Astrocyte (in vitro differentiated cells and primary cell): ENCODE measurements around the gene DIDO1. TPM values are rescaled to one million over a fixed set of nuclear protein-coding genes. Genes with fewer than 3 reads are reported as not detected.
A peak's percentile ranks its signal among the peaks of the same experiment; 100 is the strongest.

Experiments used
- DNase-seq: peaks from one replicate; pipeline ENCODE4 v3.0.0-alpha.2; 2010; ENCODE audit warnings: low read depth
- FAIRE-seq: peaks from 2 replicates; lab custom pipeline; 2011; peaks lifted over from hg19 to GRCh38; lab: Jason Lieb, UNC
- H2AFZ ChIP-seq: 2 replicates; pipeline ENCODE4 v1.6.0; 2012; ENCODE audit warnings: low read depth, low read length, inconsistent platforms
- H3K27ac ChIP-seq: 2 replicates; pipeline ENCODE4 v1.5.1; 2011; ENCODE audit warnings: low read depth, low read length, inconsistent platforms
- H3K27me3 ChIP-seq: 2 replicates; pipeline ENCODE4 v1.6.0; 2011; ENCODE audit warnings: low read length, inconsistent platforms; ENCODE audit not compliant: insufficient read depth
- H3K36me3 ChIP-seq: 2 replicates; pipeline ENCODE4 v1.5.1; 2011; ENCODE audit warnings: low read length, inconsistent platforms; ENCODE audit not compliant: insufficient read depth
- H3K4me1 ChIP-seq: 2 replicates; pipeline ENCODE4 v1.5.1; 2011; ENCODE audit warnings: low read length, inconsistent platforms; ENCODE audit not compliant: insufficient read depth
- H3K4me2 ChIP-seq: 2 replicates; pipeline ENCODE4 v1.6.0; 2012; ENCODE audit warnings: low read length, inconsistent platforms
- H3K4me3 ChIP-seq: 2 replicates; pipeline ENCODE4 v1.5.1; 2011; ENCODE audit warnings: low read depth, mild to moderate bottlenecking, low read length, inconsistent platforms; ENCODE audit not compliant: insufficient read depth
- H3K79me2 ChIP-seq: 2 replicates; pipeline ENCODE4 v1.6.0; 2012; ENCODE audit warnings: mild to moderate bottlenecking, low read length, inconsistent platforms; ENCODE audit not compliant: insufficient read depth
- H3K9ac ChIP-seq: 2 replicates; pipeline ENCODE4 v1.6.0; 2012; ENCODE audit warnings: mild to moderate bottlenecking, low read length, inconsistent platforms
- H3K9me3 ChIP-seq: 2 replicates; pipeline ENCODE4 v1.5.1; 2012; ENCODE audit warnings: low read depth, mild to moderate bottlenecking, low read length, inconsistent platforms; ENCODE audit not compliant: insufficient read depth
- H4K20me1 ChIP-seq: 2 replicates; pipeline ENCODE4 v1.6.0; 2012; ENCODE audit warnings: low read length, inconsistent platforms; ENCODE audit not compliant: insufficient read depth
- H3K27ac Mint-ChIP-seq: one replicate; pipeline ENCODE4 v1.8.0; 2021; ENCODE audit warnings: mild to moderate bottlenecking, mixed read lengths; ENCODE audit not compliant: unreplicated experiment
- H3K27me3 Mint-ChIP-seq: one replicate; pipeline ENCODE4 v1.8.0; 2021; ENCODE audit warnings: low read depth, mixed read lengths; ENCODE audit not compliant: unreplicated experiment
- H3K36me3 Mint-ChIP-seq: one replicate; pipeline ENCODE4 v1.8.0; 2021; ENCODE audit warnings: low read depth, mixed read lengths; ENCODE audit not compliant: unreplicated experiment
- H3K4me1 Mint-ChIP-seq: one replicate; pipeline ENCODE4 v1.8.0; 2021; ENCODE audit warnings: low read depth, mixed read lengths; ENCODE audit not compliant: unreplicated experiment
- H3K4me3 Mint-ChIP-seq: one replicate; pipeline ENCODE4 v1.8.0; 2021; ENCODE audit warnings: mild to moderate bottlenecking, moderate library complexity, mixed read lengths; ENCODE audit not compliant: unreplicated experiment
- H3K9me3 Mint-ChIP-seq: one replicate; pipeline ENCODE4 v1.8.0; 2021; ENCODE audit warnings: mild to moderate bottlenecking, mixed read lengths; ENCODE audit not compliant: unreplicated experiment
- EZH2 ChIP-seq: IDR thresholded peaks from 2 replicates; pipeline ENCODE4 v1.6.1; 2012; ENCODE audit warnings: mild to moderate bottlenecking, low read length, inconsistent platforms; ENCODE audit not compliant: insufficient read depth
- total RNA-seq: library from RNA; stranded (reverse); gene quantifications from 2 replicates; pipeline ENCODE4 v1.2.1, GENCODE V29; 2021
- TF ChIP-seq, protein P1 (sequence below): IDR thresholded peaks from 2 replicates; pipeline ENCODE4 v1.5.1; 2011; ENCODE audit warnings: low read depth, mild to moderate bottlenecking, inconsistent platforms, low read length, moderate library complexity; ENCODE audit not compliant: insufficient read depth

Gene DIDO1
- total RNA-seq, 1 donor from 2014 or later: 39.0 TPM

DNA sequence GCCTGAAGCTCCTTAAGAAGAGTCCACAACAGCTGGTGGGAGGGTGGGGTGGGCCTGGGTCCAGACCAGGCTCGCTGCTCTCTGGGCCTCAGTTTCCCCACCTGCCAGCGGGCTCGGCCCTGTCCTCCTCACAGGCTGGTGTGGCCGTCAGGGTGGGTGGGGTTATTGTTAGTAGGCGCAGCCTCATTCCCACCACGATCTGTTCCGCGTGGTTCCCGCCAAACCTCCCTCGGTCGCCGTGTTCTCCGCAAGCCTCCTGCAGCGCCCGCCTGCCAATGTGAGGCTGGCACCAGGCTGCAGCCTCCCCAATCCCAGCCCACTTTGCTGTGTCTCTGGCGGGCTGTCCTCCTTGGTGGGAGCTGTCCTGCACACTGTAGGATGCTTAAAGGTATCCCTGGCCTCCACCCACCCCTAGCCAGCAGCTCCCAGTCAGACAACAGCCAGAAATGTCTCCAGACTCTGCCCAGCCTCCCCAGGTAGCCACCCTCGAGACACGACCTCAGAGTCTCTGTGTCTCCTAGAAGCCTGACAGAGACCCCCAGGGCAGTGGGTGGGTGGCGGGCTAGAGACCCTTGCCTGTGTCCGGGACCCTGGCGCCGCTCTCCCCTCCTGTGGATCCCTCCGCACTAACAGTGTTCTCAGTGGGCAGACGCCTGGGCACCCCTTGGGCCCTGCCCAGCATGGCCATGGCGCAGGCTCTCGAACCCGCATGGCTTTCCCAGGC, 41.5 kb upstream of the DIDO1 start:
- no peaks in the 10 kb centered on the region for H3K79me2 ChIP-seq
- H3K4me3 Mint-ChIP-seq: no peak overlapping the region
- peaks cover 2% of the 10 kb centered on the region for H3K36me3 Mint-ChIP-seq
- TF ChIP-seq, protein P1, sequence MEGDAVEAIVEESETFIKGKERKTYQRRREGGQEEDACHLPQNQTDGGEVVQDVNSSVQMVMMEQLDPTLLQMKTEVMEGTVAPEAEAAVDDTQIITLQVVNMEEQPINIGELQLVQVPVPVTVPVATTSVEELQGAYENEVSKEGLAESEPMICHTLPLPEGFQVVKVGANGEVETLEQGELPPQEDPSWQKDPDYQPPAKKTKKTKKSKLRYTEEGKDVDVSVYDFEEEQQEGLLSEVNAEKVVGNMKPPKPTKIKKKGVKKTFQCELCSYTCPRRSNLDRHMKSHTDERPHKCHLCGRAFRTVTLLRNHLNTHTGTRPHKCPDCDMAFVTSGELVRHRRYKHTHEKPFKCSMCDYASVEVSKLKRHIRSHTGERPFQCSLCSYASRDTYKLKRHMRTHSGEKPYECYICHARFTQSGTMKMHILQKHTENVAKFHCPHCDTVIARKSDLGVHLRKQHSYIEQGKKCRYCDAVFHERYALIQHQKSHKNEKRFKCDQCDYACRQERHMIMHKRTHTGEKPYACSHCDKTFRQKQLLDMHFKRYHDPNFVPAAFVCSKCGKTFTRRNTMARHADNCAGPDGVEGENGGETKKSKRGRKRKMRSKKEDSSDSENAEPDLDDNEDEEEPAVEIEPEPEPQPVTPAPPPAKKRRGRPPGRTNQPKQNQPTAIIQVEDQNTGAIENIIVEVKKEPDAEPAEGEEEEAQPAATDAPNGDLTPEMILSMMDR: no peak
- TF ChIP-seq EZH2: no peak
- H3K27ac ChIP-seq: no peak overlapping the region
- peaks cover 7% of the 10 kb centered on the region for H4K20me1 ChIP-seq
- DNase-seq (no peak), FAIRE-seq (no peak)
- H2AFZ ChIP-seq: no peak overlapping the region
- no peak overlapping the region for H3K9ac ChIP-seq
- H3K9me3 ChIP-seq: no peaks in the 10 kb centered on the region
- H3K27me3 ChIP-seq: peaks cover 6% of the 10 kb centered on the region
- H3K27ac Mint-ChIP-seq: peak overlapping the region; percentile 51
- H3K27me3 Mint-ChIP-seq: peaks cover 29% of the 10 kb centered on the region
- H3K4me2 ChIP-seq: no peak overlapping the region
- no peaks in the 10 kb centered on the region for H3K4me1 ChIP-seq
- H3K9me3 Mint-ChIP-seq: no peaks in the 10 kb centered on the region
- H3K4me1 Mint-ChIP-seq: no peaks in the 10 kb centered on the region
- H3K36me3 ChIP-seq: no peaks in the 10 kb centered on the region
- no peak overlapping the region for H3K4me3 ChIP-seq

DNA sequence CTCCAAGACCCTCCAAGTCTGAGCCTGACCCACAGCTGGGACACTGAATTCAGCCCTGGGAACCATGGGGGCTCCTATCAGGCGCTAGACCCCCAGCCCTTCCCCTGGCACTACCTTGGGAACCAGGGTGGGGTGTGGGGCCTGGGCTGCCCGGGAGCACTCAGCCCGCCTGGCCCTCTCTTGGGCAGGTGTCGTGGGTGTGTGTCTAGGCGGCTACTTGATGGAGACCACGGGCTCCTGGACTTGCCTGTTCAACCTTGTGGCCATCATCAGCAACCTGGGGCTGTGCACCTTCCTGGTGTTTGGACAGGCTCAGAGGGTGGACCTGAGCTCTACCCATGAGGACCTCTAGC, 40.8 kb upstream of the DIDO1 start:
- Mint-ChIP-seq H3K4me1 (no peaks in the 10 kb centered on the region), H3K4me3 (no peak overlapping the region), H3K36me3 (peaks cover 2% of the 10 kb centered on the region), H3K9me3 (no peaks in the 10 kb centered on the region), H3K27ac (no peak overlapping the region), H3K27me3 (peaks cover 26% of the 10 kb centered on the region)
- peaks cover 5% of the 10 kb centered on the region for H4K20me1 ChIP-seq
- no peaks in the 10 kb centered on the region for H3K9me3 ChIP-seq
- no peak overlapping the region for H3K27ac ChIP-seq
- H3K4me3 ChIP-seq: no peak overlapping the region
- TF ChIP-seq, protein P1: no peak
- TF ChIP-seq EZH2: no peak
- no peak overlapping the region for H2AFZ ChIP-seq
- H3K4me1 ChIP-seq: no peaks in the 10 kb centered on the region
- H3K27me3 ChIP-seq: peaks cover 2% of the 10 kb centered on the region
- H3K9ac ChIP-seq: no peak overlapping the region
- DNase-seq: no peak
- FAIRE-seq: no peak
- H3K79me2 ChIP-seq: no peaks in the 10 kb centered on the region
- H3K36me3 ChIP-seq: no peaks in the 10 kb centered on the region
- H3K4me2 ChIP-seq: no peak overlapping the region
